Activated CD4-positive, alpha-beta T cell treated with anti-CD3 and anti-CD28 coated beads for 36 hours (primary cell): ENCODE measurements around the gene ZDHHC8. TPM values are rescaled to one million over a fixed set of nuclear protein-coding genes. Genes with fewer than 3 reads are reported as not detected.

Experiments
- ATAC-seq: fragments of 200-7000 bp; cut with Tn5 transposase; one replicate; pipeline ENCODE4 v1.10.0; 2021; ENCODE audit warnings: mild to moderate bottlenecking, moderate library complexity
- CTCF ChIA-PET: fragments of 350-600 bp; sonication (Branson Sonifier 250); formaldehyde crosslinking; loops from one replicate; lab custom pipeline; 2021; ENCODE audit warnings: antibody characterized with exemption; lab: Charles Lee
- POLR2A ChIA-PET: fragments of 350-600 bp; sonication (Branson Sonifier 250); formaldehyde crosslinking; loops from one replicate; lab custom pipeline; 2021; ENCODE audit warnings: antibody characterized with exemption, inconsistent platforms; lab: Charles Lee
- DNase-seq: peaks from one replicate; pipeline ENCODE4 v3.0.0-alpha.2; 2020
- H3K27ac Mint-ChIP-seq: one replicate; pipeline ENCODE4 v1.8.0; 2021; ENCODE audit warnings: mixed read lengths
- H3K27me3 Mint-ChIP-seq: one replicate; pipeline ENCODE4 v1.8.0; 2021; ENCODE audit warnings: mixed read lengths
- H3K36me3 Mint-ChIP-seq: one replicate; pipeline ENCODE4 v1.8.0; 2021; ENCODE audit warnings: low read depth, mixed read lengths
- H3K4me1 Mint-ChIP-seq: one replicate; pipeline ENCODE4 v1.8.0; 2021; ENCODE audit warnings: mixed read lengths
- H3K4me3 Mint-ChIP-seq: one replicate; pipeline ENCODE4 v1.8.0; 2021; ENCODE audit warnings: mild to moderate bottlenecking, moderate library complexity, mixed read lengths
- H3K9me3 Mint-ChIP-seq: one replicate; pipeline ENCODE4 v1.8.0; 2021; ENCODE audit warnings: low read depth, mixed read lengths
- intact Hi-C, 2 experiments: fragments of 100-400 bp; cut with DNase I in 1 of 2; cut with micrococcal nuclease in 1 of 2; formaldehyde crosslinking; loops; one replicate each; pipeline versions ENCODE4 v1.14.2 to v1.15.1; 2022 to 2024; cut with DNase I, micrococcal nuclease
- total RNA-seq, 2 experiments: library from RNA; stranded (reverse); gene quantifications; one replicate each; pipeline ENCODE4 v1.2.3, GENCODE V29; 2021

ZDHHC8 gene
- total RNA-seq, 2 experiments from 2014 or later = 47.7 to 49.8 TPM

DNA sequence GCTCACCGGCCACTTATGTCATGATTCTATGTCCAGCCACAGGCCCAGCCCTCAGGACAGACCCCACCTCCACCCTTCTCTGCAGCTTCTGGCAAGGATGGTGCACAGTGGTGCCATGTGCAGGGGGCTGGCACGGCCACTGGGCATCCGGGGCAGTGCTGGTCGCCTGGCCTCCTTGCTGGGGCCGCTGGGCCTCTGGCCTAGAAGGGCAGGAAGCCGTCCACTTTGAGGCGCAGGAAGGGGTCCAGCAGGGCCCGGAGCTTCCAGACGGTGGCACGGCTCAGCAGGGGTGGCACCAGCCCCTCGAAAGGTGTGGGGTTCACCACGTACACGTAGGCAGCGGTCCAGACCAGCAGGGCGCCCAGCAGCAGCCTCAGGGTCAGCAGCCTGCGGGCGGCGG lies 16.8 kb downstream of the ZDHHC8 start:
- Mint-ChIP-seq H3K27ac (no peak overlapping the region), H3K27me3 (no peaks in the 10 kb centered on the region), H3K4me1 (peaks cover 2% of the 10 kb centered on the region), H3K4me3 (no peak overlapping the region), H3K36me3 (no peaks in the 10 kb centered on the region), H3K9me3 (no peaks in the 10 kb centered on the region)
- CTCF ChIA-PET = no interaction called here
- ATAC-seq (no peak), DNase-seq (no peak)
- POLR2A ChIA-PET = no interaction called here
- intact Hi-C loops = no loop called here

DNA sequence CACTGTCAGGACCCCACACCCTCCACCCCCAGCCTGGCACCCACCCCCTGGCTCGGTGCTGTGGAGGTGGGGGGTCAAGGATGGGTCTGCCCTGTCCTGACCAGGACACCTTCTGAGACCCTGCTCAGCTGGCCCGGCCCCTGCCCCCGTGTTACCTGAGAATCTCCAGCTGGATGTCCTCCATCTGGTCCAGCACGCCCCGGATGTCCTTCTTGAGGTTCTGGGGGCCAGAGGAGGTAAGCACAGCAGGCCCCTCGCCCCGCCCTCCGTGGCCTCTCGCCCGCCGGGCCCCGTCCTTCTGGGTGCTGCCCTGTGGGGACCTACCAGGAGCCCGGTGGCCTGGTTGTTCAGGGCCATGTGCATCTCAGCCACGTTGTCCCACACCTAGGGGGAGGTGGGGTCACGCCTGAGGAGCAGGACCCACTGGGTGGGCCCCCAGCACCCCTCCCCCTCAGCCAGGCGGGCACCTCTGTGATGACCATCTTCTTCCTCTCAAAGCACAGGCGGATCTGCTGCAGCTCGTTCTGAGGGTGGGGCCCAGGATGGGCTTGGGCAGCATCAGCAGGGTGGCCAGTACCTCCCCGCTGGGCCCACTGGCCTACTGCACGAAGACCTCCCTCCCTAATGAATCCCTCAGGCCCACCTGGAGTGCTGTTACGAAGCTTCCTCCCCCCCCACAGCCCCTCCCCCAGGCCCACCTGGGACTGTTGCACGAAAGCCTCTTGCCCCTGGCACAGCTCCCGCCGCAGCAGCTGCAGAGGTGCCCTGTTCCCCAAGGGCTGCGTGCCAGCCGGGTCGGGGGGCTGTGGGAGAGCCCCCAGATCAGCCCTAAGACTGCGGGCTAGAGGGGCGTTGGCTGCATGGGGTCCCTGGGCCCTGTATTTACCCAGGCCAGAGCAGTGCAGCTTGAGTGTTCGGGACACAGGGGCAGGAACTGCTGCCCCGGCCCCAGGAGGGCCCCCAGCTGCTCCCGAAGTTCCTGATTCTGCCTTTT lies 17.9 kb downstream of the ZDHHC8 start:
- ChIA-PET CTCF (no interaction called here), POLR2A (no interaction called here)
- no peak overlapping the region for H3K27ac Mint-ChIP-seq
- H3K9me3 Mint-ChIP-seq = no peaks in the 10 kb centered on the region
- peaks cover 2% of the 10 kb centered on the region for H3K4me1 Mint-ChIP-seq
- intact Hi-C loops = no loop called here
- no peak overlapping the region for H3K4me3 Mint-ChIP-seq
- H3K27me3 Mint-ChIP-seq = no peaks in the 10 kb centered on the region
- no peaks in the 10 kb centered on the region for H3K36me3 Mint-ChIP-seq
- DNase-seq (no peak), ATAC-seq (no peak)

DNA sequence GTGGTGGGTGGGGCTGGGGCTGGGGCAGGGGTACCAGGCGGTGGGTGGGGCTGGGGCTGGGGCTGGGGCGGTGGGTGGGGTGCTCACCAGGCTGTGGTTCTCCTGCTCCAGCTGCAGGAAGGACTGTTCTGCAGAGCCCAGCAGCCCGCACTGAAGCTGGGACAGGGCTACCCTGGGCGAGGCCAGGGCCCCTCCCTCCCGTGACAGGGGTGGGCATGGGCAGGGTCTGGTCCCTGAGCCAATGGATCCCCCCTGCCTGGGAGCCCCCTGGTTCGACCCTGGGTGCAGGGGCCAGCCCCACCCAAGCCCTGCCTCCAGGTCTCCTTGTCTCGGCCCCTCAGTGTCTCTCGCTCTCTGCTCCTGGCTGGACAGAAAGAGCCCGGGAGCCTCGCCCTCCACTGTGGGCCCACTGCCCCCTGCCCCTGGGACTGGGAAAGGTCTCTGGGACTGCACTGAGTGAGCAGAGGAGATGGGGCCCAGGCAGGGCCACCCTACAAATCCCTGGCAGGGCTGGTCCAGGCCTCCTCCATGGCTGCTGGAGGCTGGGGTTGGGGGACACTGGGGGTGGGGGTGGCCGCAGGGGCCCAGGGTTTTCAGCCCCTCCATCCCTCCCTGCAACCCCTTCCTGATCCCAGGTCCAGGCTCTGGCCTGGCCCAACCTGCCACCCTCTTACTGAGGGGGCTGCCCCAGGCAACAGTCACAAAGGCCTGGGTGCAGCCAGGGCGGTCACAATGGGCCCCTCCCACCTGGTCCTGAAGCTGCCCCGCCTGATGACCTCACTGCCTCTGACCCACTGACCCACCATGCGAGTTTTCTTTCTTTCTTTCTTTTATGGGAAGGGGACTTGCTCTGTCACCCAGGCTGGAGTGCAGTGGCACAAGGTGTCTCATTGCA lies 19.0 kb downstream of the ZDHHC8 start, which contains the start of gene CCDC188:
TSS of gene CCDC188 (minus strand) at position 675 of the 895 bp plus-strand sequence. CDS start at position 606, 69 bp downstream.
- DNase-seq = no peak
- CTCF ChIA-PET = no interaction called here
- Mint-ChIP-seq H3K36me3 (no peaks in the 10 kb centered on the region), H3K4me1 (peaks cover 2% of the 10 kb centered on the region), H3K27ac (no peak within 1 kb of the TSS), H3K9me3 (no peaks in the 10 kb centered on the region), H3K4me3 (no peak within 1 kb of the TSS), H3K27me3 (no peaks in the 10 kb centered on the region)
- ATAC-seq = no peak
- POLR2A ChIA-PET = no interaction called here
- intact Hi-C loops = no loop called here

DNA sequence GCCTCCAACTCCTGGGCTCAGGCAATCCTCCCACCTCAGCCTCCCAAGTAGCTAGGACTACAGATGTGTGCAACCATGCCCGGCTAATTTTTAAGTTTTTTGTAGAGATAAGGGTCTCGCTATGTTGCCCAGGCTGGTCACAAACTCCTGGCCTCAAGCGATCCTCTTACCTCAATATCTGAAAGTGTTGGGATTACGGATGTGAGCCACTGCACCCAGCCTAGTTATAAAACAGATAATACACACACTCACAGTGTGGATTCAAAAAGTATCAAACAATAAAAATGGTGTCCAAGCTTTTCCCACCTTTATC lies 19.6 kb downstream of the ZDHHC8 start:
- intact Hi-C loops = no loop called here
- no peak overlapping the region for H3K27ac Mint-ChIP-seq
- DNase-seq = no peak
- H3K4me3 Mint-ChIP-seq = no peak overlapping the region
- no peaks in the 10 kb centered on the region for H3K9me3 Mint-ChIP-seq
- CTCF ChIA-PET = no interaction called here
- H3K36me3 Mint-ChIP-seq = no peaks in the 10 kb centered on the region
- POLR2A ChIA-PET = no interaction called here
- ATAC-seq = no peak
- H3K4me1 Mint-ChIP-seq = peaks cover 2% of the 10 kb centered on the region
- H3K27me3 Mint-ChIP-seq = no peaks in the 10 kb centered on the region

DNA sequence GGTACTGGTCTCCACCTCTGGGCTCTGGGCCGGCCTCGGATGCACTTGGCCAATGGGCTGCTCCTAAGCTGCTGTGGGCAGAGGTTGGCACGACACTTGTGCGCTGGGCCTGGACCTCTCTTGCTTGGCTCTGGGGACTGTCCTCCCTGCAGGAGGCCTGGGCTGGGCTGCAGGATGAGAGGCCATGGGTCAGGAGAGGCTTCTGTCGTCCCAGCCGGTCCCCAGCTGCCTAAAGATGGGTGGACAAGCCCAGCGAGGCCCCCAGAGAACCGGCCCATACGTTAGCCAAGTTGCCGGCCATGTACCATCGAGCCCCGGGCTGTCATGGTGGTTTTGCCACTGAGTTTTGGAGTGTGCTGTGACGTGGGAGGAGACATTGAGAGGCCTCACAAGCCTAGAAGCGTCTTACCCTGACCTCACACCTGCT lies 20.9 kb downstream of the ZDHHC8 start:
- H3K27ac Mint-ChIP-seq = no peak overlapping the region
- CTCF ChIA-PET = no interaction called here
- no peak overlapping the region for H3K4me3 Mint-ChIP-seq
- no peak for DNase-seq
- POLR2A ChIA-PET = no interaction called here
- no peaks in the 10 kb centered on the region for H3K9me3 Mint-ChIP-seq
- H3K4me1 Mint-ChIP-seq = peaks cover 2% of the 10 kb centered on the region
- no peaks in the 10 kb centered on the region for H3K36me3 Mint-ChIP-seq
- H3K27me3 Mint-ChIP-seq = no peaks in the 10 kb centered on the region
- intact Hi-C loops = no loop called here
- ATAC-seq = no peak

DNA sequence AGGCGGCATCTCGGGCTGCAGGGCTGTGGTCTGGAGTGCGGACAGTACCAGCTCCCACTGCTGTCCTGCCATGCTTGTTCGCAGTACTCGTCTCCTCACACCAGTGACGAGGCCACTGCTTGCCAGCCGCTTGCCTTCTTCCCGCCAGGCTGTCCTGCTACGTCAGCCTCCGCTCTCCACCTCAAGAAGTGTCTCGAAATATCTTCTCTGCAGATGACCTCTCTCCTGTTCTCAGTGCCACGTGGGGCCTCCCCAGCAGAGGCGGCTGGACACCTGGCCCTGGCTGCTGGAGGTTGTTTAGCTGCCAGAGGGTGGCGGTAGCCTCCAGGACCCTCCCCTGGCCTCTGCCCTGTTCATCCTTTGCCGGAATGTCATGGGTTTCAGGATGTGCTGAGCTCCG lies 22.3 kb downstream of the ZDHHC8 start:
- H3K4me3 Mint-ChIP-seq = no peak overlapping the region
- H3K9me3 Mint-ChIP-seq = no peaks in the 10 kb centered on the region
- DNase-seq (no peak), ATAC-seq (no peak)
- ChIA-PET POLR2A (interaction anchor here (0.6 kb wide), 1 partner anchor 111 kb away, joined by 3 read pairs; no protein-coding TSS in a partner anchor), CTCF (interaction anchor here (0.7 kb wide), 1 partner anchor 129 kb away, joined by 4 read pairs; no protein-coding TSS in a partner anchor)
- H3K4me1 Mint-ChIP-seq = peaks cover 2% of the 10 kb centered on the region
- H3K36me3 Mint-ChIP-seq = no peaks in the 10 kb centered on the region
- no peaks in the 10 kb centered on the region for H3K27me3 Mint-ChIP-seq
- intact Hi-C loops = no loop called here
- H3K27ac Mint-ChIP-seq = no peak overlapping the region

DNA sequence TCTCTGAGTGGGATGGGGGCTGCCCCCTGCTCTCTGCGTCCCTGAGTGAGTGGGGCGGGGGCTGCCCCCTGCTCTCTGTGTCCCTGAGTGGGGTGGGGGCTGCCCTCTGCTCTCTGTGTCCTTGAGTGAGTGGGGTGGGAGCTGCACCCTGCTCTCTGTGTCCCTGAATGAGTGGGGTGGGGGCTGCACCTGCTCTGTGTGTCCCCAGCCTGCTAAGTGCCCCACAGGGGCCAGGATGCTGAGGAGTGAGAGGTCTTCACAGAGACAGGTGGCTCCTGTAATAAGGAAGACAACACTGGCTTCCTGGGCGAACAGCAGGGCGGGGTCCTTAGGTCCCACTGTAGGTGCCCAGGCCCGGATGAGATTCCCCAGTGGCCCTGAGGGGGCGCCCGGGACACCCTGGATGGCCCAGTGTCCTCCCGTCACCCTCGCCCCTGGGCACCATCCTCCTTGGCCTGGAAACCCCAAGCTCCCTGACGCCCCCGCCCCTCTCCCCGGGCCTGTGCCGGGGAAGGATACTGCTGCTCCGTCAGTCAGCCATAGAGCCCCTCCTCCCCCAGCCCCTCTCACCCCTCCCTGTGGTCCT lies 23.1 kb downstream of the ZDHHC8 start:
- DNase-seq (peak; percentile 19), ATAC-seq (no peak)
- H3K4me3 Mint-ChIP-seq = no peak overlapping the region
- no peaks in the 10 kb centered on the region for H3K36me3 Mint-ChIP-seq
- no peaks in the 10 kb centered on the region for H3K27me3 Mint-ChIP-seq
- no peak overlapping the region for H3K27ac Mint-ChIP-seq
- peaks cover 2% of the 10 kb centered on the region for H3K4me1 Mint-ChIP-seq
- intact Hi-C loops = loop anchor here in 1 of 2 experiments (5.0 kb wide), 1 partner anchor 113 kb away; the partner anchor contains the start of gene RTN4R
- H3K9me3 Mint-ChIP-seq = no peaks in the 10 kb centered on the region
- ChIA-PET POLR2A (no interaction called here), CTCF (interaction anchor here (1.0 kb wide), 1 partner anchor 24 kb away, joined by 3 read pairs; no protein-coding TSS in a partner anchor)

DNA sequence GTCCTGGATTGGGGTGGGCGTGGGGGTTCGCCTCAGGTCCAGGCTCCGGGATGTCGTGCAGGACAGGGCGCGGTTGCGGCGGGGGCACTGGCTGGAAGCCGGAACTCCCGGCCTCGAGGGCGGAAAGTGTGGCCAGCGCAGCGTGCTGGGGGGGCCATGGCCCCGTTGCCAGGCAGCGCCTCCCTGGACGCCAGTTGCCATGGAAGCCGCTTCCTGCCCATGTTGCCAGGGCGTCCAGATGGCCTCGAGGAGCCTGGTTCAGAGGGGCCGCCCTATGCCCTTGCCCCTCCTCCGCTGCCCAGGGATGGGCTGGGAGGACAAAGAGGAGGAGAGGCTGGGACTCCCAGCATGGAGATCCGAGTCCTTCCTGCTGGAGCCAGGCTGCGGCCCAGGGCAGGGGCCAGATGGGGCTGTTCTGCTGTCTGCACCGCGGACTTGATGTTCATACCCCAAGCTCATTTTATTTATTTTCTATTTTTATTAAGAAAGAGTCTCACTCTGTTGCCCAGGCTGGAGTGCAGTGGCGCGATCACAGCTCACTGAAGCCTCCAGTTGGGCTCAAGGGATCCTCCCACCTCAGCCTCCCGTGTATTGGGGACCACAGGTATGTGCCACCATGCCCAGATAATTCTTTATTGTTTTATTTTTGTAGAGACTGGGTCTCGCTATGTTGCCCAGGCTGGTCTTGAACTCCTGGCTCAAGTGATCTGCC lies 23.9 kb downstream of the ZDHHC8 start:
- H3K36me3 Mint-ChIP-seq = no peaks in the 10 kb centered on the region
- H3K4me1 Mint-ChIP-seq = peaks cover 2% of the 10 kb centered on the region
- ChIA-PET CTCF (interaction anchor here (0.6 to 2.1 kb wide), 5 partner anchors 25 to 144 kb away, joined by 3 to 8 read pairs (median 3); no protein-coding TSS in a partner anchor), POLR2A (no interaction called here)
- ATAC-seq = no peak
- H3K9me3 Mint-ChIP-seq = no peaks in the 10 kb centered on the region
- intact Hi-C loops = loop anchor here (2.0 to 5.0 kb wide), 2 partner anchors 112 to 341 kb away; partner anchors contain the start of gene RTN4R (in 1 of the 2)
- no peak overlapping the region for H3K27ac Mint-ChIP-seq
- no peak for DNase-seq
- H3K4me3 Mint-ChIP-seq = no peak overlapping the region
- no peaks in the 10 kb centered on the region for H3K27me3 Mint-ChIP-seq

DNA sequence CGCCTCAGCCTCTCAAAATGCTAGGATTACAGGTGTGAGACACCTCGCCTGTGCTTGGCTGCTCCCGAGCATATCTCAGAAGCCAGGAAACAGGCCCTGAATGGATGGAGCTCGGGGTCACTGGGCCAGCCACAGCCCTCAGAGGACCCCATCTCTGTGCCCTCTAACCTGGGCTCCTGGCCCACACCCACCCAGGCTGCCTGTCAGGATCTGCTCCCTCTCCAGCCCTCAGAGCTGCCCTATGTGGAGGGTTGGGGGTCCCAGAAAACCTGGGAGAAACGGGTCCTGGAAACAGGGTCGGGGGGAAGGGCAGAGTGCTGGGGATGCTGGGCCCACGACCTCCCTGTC lies 24.4 kb downstream of the ZDHHC8 start:
- ATAC-seq = no peak
- intact Hi-C loops = loop anchor here (2.0 to 5.0 kb wide), 2 partner anchors 111 to 341 kb away; partner anchors contain the start of gene RTN4R (in 1 of the 2)
- H3K27me3 Mint-ChIP-seq = no peaks in the 10 kb centered on the region
- H3K27ac Mint-ChIP-seq = no peak overlapping the region
- no peaks in the 10 kb centered on the region for H3K36me3 Mint-ChIP-seq
- no peaks in the 10 kb centered on the region for H3K9me3 Mint-ChIP-seq
- ChIA-PET CTCF (interaction anchor here (0.6 to 2.1 kb wide), 4 partner anchors 49 to 138 kb away, joined by 3 to 9 read pairs (median 6); no protein-coding TSS in a partner anchor), POLR2A (no interaction called here)
- peaks cover 2% of the 10 kb centered on the region for H3K4me1 Mint-ChIP-seq
- H3K4me3 Mint-ChIP-seq = no peak overlapping the region
- DNase-seq = no peak

DNA sequence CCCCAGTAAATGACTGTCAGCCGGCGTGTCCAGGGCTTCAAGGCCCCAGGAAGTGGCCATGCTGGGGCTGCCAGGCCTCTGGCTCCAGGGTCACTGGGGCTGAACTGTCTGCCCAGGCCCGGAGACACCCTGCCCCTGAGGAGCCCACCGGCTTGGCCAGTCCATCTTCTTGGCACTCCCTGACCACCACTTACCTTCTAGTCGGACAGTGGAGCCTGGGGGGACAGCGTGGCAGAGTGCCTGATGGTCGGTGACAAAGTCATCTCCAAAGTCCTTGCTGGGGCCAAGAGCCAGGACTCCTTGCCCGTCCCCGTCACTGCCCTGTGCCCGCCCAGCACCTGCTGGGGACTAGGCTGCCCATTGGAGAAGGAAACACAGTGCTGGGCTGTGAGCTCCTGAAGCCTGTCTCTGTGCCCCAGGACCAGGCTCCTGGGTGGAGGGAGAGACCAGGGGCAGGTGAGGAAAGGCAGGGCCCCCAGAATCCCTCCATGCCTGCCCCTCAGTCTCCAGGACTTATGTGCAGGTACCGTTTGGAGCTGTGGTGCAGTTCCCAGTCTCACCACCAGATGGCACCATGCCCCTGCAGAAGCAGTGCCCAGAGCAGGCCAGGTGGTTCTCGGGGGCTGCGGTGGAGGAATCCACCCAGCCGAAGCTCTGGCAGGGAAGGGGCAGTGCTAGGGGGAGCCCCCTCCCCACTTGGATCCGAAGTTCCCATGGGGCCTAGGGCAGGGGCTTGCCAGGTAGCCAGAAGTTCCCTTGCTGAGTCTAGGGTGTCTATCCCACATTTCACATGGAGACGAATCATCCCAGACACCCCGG lies 25.2 kb downstream of the ZDHHC8 start:
- ChIA-PET CTCF (interaction anchor here (0.5 to 2.1 kb wide), 11 partner anchors 49 to 1095 kb away, joined by 3 to 9 read pairs (median 3); partner anchors contain the start of gene DGCR6L), POLR2A (no interaction called here)
- peak; percentile 92 for DNase-seq
- intact Hi-C loops = loop anchor here (1.0 to 5.0 kb wide), 6 partner anchors 81 to 340 kb away; partner anchors contain the start of gene RTN4R (in 2 of the 2)
- ATAC-seq = peak; percentile 91
- H3K9me3 Mint-ChIP-seq = no peaks in the 10 kb centered on the region
- no peak overlapping the region for H3K27ac Mint-ChIP-seq
- H3K4me3 Mint-ChIP-seq = no peak overlapping the region
- no peaks in the 10 kb centered on the region for H3K27me3 Mint-ChIP-seq
- H3K4me1 Mint-ChIP-seq = peaks cover 2% of the 10 kb centered on the region
- H3K36me3 Mint-ChIP-seq = no peaks in the 10 kb centered on the region
